Astrocyte (in vitro differentiated cells and primary cell): ENCODE data around the gene DHRS4. TPM values are rescaled to one million over a fixed set of nuclear protein-coding genes. Genes with fewer than 3 reads are reported as not detected.

ENCODE experiments used
- DNase-seq: peaks from one replicate; pipeline ENCODE4 v3.0.0-alpha.2; 2010; ENCODE audit warnings: low read depth
- FAIRE-seq: peaks from 2 replicates; lab custom pipeline; 2011; peaks lifted over from hg19 to GRCh38; lab: Jason Lieb, UNC
- H2AFZ ChIP-seq: 2 replicates; pipeline ENCODE4 v1.6.0; 2012; ENCODE audit warnings: low read depth, low read length, inconsistent platforms
- H3K27ac ChIP-seq: 2 replicates; pipeline ENCODE4 v1.5.1; 2011; ENCODE audit warnings: low read depth, low read length, inconsistent platforms
- H3K27me3 ChIP-seq: 2 replicates; pipeline ENCODE4 v1.6.0; 2011; ENCODE audit warnings: low read length, inconsistent platforms; ENCODE audit not compliant: insufficient read depth
- H3K36me3 ChIP-seq: 2 replicates; pipeline ENCODE4 v1.5.1; 2011; ENCODE audit warnings: low read length, inconsistent platforms; ENCODE audit not compliant: insufficient read depth
- H3K4me1 ChIP-seq: 2 replicates; pipeline ENCODE4 v1.5.1; 2011; ENCODE audit warnings: low read length, inconsistent platforms; ENCODE audit not compliant: insufficient read depth
- H3K4me2 ChIP-seq: 2 replicates; pipeline ENCODE4 v1.6.0; 2012; ENCODE audit warnings: low read length, inconsistent platforms
- H3K4me3 ChIP-seq: 2 replicates; pipeline ENCODE4 v1.5.1; 2011; ENCODE audit warnings: low read depth, mild to moderate bottlenecking, low read length, inconsistent platforms; ENCODE audit not compliant: insufficient read depth
- H3K79me2 ChIP-seq: 2 replicates; pipeline ENCODE4 v1.6.0; 2012; ENCODE audit warnings: mild to moderate bottlenecking, low read length, inconsistent platforms; ENCODE audit not compliant: insufficient read depth
- H3K9ac ChIP-seq: 2 replicates; pipeline ENCODE4 v1.6.0; 2012; ENCODE audit warnings: mild to moderate bottlenecking, low read length, inconsistent platforms
- H3K9me3 ChIP-seq: 2 replicates; pipeline ENCODE4 v1.5.1; 2012; ENCODE audit warnings: low read depth, mild to moderate bottlenecking, low read length, inconsistent platforms; ENCODE audit not compliant: insufficient read depth
- H4K20me1 ChIP-seq: 2 replicates; pipeline ENCODE4 v1.6.0; 2012; ENCODE audit warnings: low read length, inconsistent platforms; ENCODE audit not compliant: insufficient read depth
- H3K27ac Mint-ChIP-seq: one replicate; pipeline ENCODE4 v1.8.0; 2021; ENCODE audit warnings: mild to moderate bottlenecking, mixed read lengths; ENCODE audit not compliant: unreplicated experiment
- H3K27me3 Mint-ChIP-seq: one replicate; pipeline ENCODE4 v1.8.0; 2021; ENCODE audit warnings: low read depth, mixed read lengths; ENCODE audit not compliant: unreplicated experiment
- H3K36me3 Mint-ChIP-seq: one replicate; pipeline ENCODE4 v1.8.0; 2021; ENCODE audit warnings: low read depth, mixed read lengths; ENCODE audit not compliant: unreplicated experiment
- H3K4me1 Mint-ChIP-seq: one replicate; pipeline ENCODE4 v1.8.0; 2021; ENCODE audit warnings: low read depth, mixed read lengths; ENCODE audit not compliant: unreplicated experiment
- H3K4me3 Mint-ChIP-seq: one replicate; pipeline ENCODE4 v1.8.0; 2021; ENCODE audit warnings: mild to moderate bottlenecking, moderate library complexity, mixed read lengths; ENCODE audit not compliant: unreplicated experiment
- H3K9me3 Mint-ChIP-seq: one replicate; pipeline ENCODE4 v1.8.0; 2021; ENCODE audit warnings: mild to moderate bottlenecking, mixed read lengths; ENCODE audit not compliant: unreplicated experiment
- EZH2 ChIP-seq: IDR thresholded peaks from 2 replicates; pipeline ENCODE4 v1.6.1; 2012; ENCODE audit warnings: mild to moderate bottlenecking, low read length, inconsistent platforms; ENCODE audit not compliant: insufficient read depth
- total RNA-seq: library from RNA; stranded (reverse); gene quantifications from 2 replicates; pipeline ENCODE4 v1.2.1, GENCODE V29; 2021
- TF ChIP-seq, protein P1 (sequence below): IDR thresholded peaks from 2 replicates; pipeline ENCODE4 v1.5.1; 2011; ENCODE audit warnings: low read depth, mild to moderate bottlenecking, inconsistent platforms, low read length, moderate library complexity; ENCODE audit not compliant: insufficient read depth

Gene DHRS4
- total RNA-seq, 1 donor from 2014 or later = 18.4 TPM

- Histone ChIP-seq H3K36me3 (no peaks in the 10 kb centered on the region), H3K27ac (no peak overlapping the region), H3K4me3 (no peak overlapping the region), H3K9ac (no peak overlapping the region), H3K9me3 (no peaks in the 10 kb centered on the region), H4K20me1 (no peaks in the 10 kb centered on the region), H3K79me2 (no peaks in the 10 kb centered on the region), H3K27me3 (no peaks in the 10 kb centered on the region), H3K4me2 (no peak overlapping the region), H2AFZ (no peak overlapping the region), H3K4me1 (no peaks in the 10 kb centered on the region)
- no peak overlapping the region for H3K27ac Mint-ChIP-seq
- no peak overlapping the region for H3K4me3 Mint-ChIP-seq
- DNase-seq (no peak), FAIRE-seq (no peak)
- TF ChIP-seq EZH2 = no peak
- TF ChIP-seq, protein P1, sequence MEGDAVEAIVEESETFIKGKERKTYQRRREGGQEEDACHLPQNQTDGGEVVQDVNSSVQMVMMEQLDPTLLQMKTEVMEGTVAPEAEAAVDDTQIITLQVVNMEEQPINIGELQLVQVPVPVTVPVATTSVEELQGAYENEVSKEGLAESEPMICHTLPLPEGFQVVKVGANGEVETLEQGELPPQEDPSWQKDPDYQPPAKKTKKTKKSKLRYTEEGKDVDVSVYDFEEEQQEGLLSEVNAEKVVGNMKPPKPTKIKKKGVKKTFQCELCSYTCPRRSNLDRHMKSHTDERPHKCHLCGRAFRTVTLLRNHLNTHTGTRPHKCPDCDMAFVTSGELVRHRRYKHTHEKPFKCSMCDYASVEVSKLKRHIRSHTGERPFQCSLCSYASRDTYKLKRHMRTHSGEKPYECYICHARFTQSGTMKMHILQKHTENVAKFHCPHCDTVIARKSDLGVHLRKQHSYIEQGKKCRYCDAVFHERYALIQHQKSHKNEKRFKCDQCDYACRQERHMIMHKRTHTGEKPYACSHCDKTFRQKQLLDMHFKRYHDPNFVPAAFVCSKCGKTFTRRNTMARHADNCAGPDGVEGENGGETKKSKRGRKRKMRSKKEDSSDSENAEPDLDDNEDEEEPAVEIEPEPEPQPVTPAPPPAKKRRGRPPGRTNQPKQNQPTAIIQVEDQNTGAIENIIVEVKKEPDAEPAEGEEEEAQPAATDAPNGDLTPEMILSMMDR = no peak
- no peaks in the 10 kb centered on the region for H3K36me3 Mint-ChIP-seq
- peaks cover 2% of the 10 kb centered on the region for H3K27me3 Mint-ChIP-seq
- no peaks in the 10 kb centered on the region for H3K4me1 Mint-ChIP-seq
- H3K9me3 Mint-ChIP-seq = peaks cover 7% of the 10 kb centered on the region
Measured at GRCh38 chr14:23916446-23916845, 37.1 kb upstream of the DHRS4 start.

GRCh38 chr14:23922545-23922944 lies 31.0 kb upstream of the DHRS4 start:
- Histone ChIP-seq H3K27me3 (no peaks in the 10 kb centered on the region), H3K79me2 (no peaks in the 10 kb centered on the region), H3K4me2 (no peak overlapping the region), H3K9me3 (no peaks in the 10 kb centered on the region), H2AFZ (no peak overlapping the region), H3K9ac (no peak overlapping the region), H3K36me3 (no peaks in the 10 kb centered on the region), H3K27ac (no peak overlapping the region), H3K4me1 (no peaks in the 10 kb centered on the region), H4K20me1 (no peaks in the 10 kb centered on the region), H3K4me3 (no peak overlapping the region)
- no peak overlapping the region for H3K27ac Mint-ChIP-seq
- no peaks in the 10 kb centered on the region for H3K36me3 Mint-ChIP-seq
- H3K4me1 Mint-ChIP-seq = no peaks in the 10 kb centered on the region
- TF ChIP-seq, protein P1 = no peak
- TF ChIP-seq EZH2 = no peak
- H3K27me3 Mint-ChIP-seq = peaks cover 7% of the 10 kb centered on the region
- DNase-seq (no peak), FAIRE-seq (no peak)
- H3K9me3 Mint-ChIP-seq = peaks cover 3% of the 10 kb centered on the region
- H3K4me3 Mint-ChIP-seq = no peak overlapping the region

GRCh38 chr14:23925523-23926075 lies 28.0 kb upstream of the DHRS4 start:
- H3K9me3 ChIP-seq = no peaks in the 10 kb centered on the region

More at GRCh38 chr14:23925523-23926075, 28.0 kb upstream of the DHRS4 start:
- no peak for FAIRE-seq
- H3K79me2 ChIP-seq = no peaks in the 10 kb centered on the region
- no peak overlapping the region for H3K27ac Mint-ChIP-seq
- H3K27ac ChIP-seq = no peak overlapping the region
- H3K4me2 ChIP-seq = no peak overlapping the region
- H3K36me3 Mint-ChIP-seq = no peaks in the 10 kb centered on the region
- peaks cover 2% of the 10 kb centered on the region for H3K4me1 Mint-ChIP-seq
- H2AFZ ChIP-seq = no peak overlapping the region
- H3K9me3 Mint-ChIP-seq = no peaks in the 10 kb centered on the region
- H3K27me3 ChIP-seq = no peaks in the 10 kb centered on the region
- TF ChIP-seq, protein P1 = no peak
- no peak for TF ChIP-seq EZH2
- H3K9ac ChIP-seq = no peak overlapping the region
- DNase-seq = no peak
- H3K4me3 ChIP-seq = no peak overlapping the region
- H3K4me1 ChIP-seq = no peaks in the 10 kb centered on the region
- H3K36me3 ChIP-seq = no peaks in the 10 kb centered on the region
- peaks cover 7% of the 10 kb centered on the region for H3K27me3 Mint-ChIP-seq
- no peaks in the 10 kb centered on the region for H4K20me1 ChIP-seq
- H3K4me3 Mint-ChIP-seq = no peak overlapping the region
